Adipocyte (in vitro differentiated cells): ENCODE results near the gene THOC2.
"Not testable (repeated sequence)": the region's sequence is repeated elsewhere in the genome, so short reads cannot be mapped to it uniquely, and the experiment has no call there.

Experiments
- DNase-seq: peaks from one replicate; pipeline ENCODE4 v3.0.0-alpha.2; 2015; ENCODE audit warnings: low read depth
- H3K27me3 ChIP-seq: replicated peaks from 2 replicates; pipeline ENCODE4 v1.7.0; 2013; ENCODE audit warnings: mild to moderate bottlenecking, low read length, moderate library complexity; ENCODE audit not compliant: control insufficient read depth, insufficient read depth
- H3K36me3 ChIP-seq: 2 replicates; pipeline ENCODE4 v1.7.0; 2013; ENCODE audit warnings: low read length, mild to moderate bottlenecking, moderate library complexity; ENCODE audit not compliant: control insufficient read depth, insufficient read depth, severe bottlenecking
- H3K4me1 ChIP-seq: 2 replicates; pipeline ENCODE4 v1.7.0; 2013; ENCODE audit warnings: mild to moderate bottlenecking, low read length, moderate library complexity; ENCODE audit not compliant: control insufficient read depth, insufficient read depth
- H3K4me3 ChIP-seq: 2 replicates; pipeline ENCODE4 v1.7.0; 2013; ENCODE audit warnings: mild to moderate bottlenecking, low read length, moderate library complexity
- H3K9ac ChIP-seq: 2 replicates; pipeline ENCODE4 v1.7.0; 2013; ENCODE audit warnings: mild to moderate bottlenecking, low read length, moderate library complexity
- H3K9me3 ChIP-seq: 2 replicates; pipeline ENCODE4 v1.7.0; 2013; ENCODE audit warnings: mild to moderate bottlenecking, low read length, moderate library complexity; ENCODE audit not compliant: control insufficient read depth

THOC2 gene

DNA sequence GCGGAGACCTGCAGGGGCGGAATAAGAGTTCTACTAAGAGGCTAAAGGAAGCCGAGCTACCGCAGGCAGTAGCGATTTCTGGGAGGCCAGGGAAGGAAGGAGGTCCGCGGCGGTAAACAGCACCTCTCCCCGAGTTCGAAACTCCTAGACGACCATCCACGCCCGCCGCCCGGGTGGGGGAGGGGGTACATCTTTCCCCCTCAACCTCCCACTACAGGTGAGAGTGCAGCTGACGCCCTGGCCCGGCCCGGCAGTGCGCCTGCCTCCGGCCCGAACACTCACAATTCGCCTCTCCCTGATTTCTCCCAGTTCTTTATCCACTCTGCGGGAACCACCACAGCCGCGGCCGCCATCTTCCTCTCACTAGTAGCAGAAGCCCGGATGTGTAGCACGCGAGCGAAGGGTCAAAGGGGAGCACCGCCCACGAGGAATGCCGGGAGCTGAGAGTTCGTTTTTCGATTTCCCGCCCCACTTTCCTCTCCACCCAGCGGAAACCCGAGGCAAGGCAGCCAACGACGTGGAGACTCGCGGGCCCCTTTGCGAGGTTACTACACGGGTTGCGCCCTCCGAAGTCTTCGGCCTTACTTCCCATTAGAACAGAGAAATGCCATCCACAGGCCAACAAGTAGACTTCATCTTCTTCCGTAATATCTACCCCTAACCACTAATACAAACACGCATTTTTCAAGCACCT, at the start of gene THOC2:
Gene THOC2, minus strand, starts transcription at position 383 of the 694 bp plus-strand sequence. Its CDS starts 30 bp downstream, at position 353.
- DNase-seq = peak; percentile 88
- Histone ChIP-seq H3K9me3 (no peaks in the 10 kb centered on the region), H3K9ac (peak within 1 kb of the TSS; percentile 92), H3K36me3 (no peaks in the 10 kb centered on the region), H3K27me3 (no peaks in the 10 kb centered on the region), H3K4me3 (peak within 1 kb of the TSS; percentile 96), H3K4me1 (no peaks in the 10 kb centered on the region)

GRCh38 chrX:123781786-123782185, 48.9 kb upstream of the THOC2 start:
- H3K9ac ChIP-seq, H3K27me3 ChIP-seq, H3K36me3 ChIP-seq, DNase-seq, H3K4me3 ChIP-seq, H3K4me1 ChIP-seq, H3K9me3 ChIP-seq: not testable (repeated sequence)

- DNase-seq = no peak
- H3K36me3 ChIP-seq = no peaks in the 10 kb centered on the region
- H3K4me1 ChIP-seq = no peaks in the 10 kb centered on the region
- no peaks in the 10 kb centered on the region for H3K9me3 ChIP-seq
- H3K9ac ChIP-seq = no peak overlapping the region
- H3K27me3 ChIP-seq = peaks cover 3% of the 10 kb centered on the region
- no peak overlapping the region for H3K4me3 ChIP-seq
Observed at GRCh38 chrX:123779908-123780396, 47.1 kb upstream of the THOC2 start.

- Histone ChIP-seq H3K4me3 (no peak overlapping the region), H3K27me3 (no peaks in the 10 kb centered on the region), H3K36me3 (no peaks in the 10 kb centered on the region), H3K9me3 (no peaks in the 10 kb centered on the region), H3K9ac (no peak overlapping the region), H3K4me1 (no peaks in the 10 kb centered on the region)
- no peak for DNase-seq
Observed at GRCh38 chrX:123773258-123773988, 40.6 kb upstream of the THOC2 start.

DNA sequence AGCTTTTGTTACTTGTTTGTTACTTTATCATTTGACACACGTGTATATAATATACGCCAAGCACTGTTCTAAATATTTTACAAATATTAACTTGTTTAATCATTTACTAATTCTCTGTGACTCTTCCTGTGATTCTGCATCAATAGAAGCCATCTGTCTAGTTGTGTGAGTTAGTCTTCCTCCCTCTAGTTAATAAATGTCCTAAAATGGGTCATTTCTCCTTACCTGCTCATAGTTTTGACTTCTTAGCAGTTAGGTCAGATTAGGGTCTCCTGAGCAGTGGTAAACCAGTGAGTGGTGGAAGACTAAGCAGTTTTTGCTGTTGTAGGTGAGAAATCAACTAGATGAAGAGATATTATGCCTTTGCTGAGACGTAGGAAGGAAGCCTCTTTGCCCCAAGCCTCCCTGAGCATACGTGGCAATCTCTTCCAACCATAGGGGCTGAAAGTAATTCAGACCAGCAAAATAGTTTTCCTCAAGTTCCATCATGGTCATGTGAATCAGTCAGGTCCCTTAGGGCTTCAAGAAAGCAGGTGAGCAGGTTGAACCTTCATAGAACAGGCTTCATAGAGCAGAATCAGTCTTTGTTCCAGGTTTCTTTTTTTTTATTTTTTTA, 38.7 kb upstream of the THOC2 start:
- no peaks in the 10 kb centered on the region for H3K4me1 ChIP-seq
- DNase-seq = no peak
- H3K9ac ChIP-seq = no peak overlapping the region
- H3K4me3 ChIP-seq = no peak overlapping the region
- H3K9me3 ChIP-seq = no peaks in the 10 kb centered on the region
- H3K27me3 ChIP-seq = no peaks in the 10 kb centered on the region
- H3K36me3 ChIP-seq = no peaks in the 10 kb centered on the region

DNA sequence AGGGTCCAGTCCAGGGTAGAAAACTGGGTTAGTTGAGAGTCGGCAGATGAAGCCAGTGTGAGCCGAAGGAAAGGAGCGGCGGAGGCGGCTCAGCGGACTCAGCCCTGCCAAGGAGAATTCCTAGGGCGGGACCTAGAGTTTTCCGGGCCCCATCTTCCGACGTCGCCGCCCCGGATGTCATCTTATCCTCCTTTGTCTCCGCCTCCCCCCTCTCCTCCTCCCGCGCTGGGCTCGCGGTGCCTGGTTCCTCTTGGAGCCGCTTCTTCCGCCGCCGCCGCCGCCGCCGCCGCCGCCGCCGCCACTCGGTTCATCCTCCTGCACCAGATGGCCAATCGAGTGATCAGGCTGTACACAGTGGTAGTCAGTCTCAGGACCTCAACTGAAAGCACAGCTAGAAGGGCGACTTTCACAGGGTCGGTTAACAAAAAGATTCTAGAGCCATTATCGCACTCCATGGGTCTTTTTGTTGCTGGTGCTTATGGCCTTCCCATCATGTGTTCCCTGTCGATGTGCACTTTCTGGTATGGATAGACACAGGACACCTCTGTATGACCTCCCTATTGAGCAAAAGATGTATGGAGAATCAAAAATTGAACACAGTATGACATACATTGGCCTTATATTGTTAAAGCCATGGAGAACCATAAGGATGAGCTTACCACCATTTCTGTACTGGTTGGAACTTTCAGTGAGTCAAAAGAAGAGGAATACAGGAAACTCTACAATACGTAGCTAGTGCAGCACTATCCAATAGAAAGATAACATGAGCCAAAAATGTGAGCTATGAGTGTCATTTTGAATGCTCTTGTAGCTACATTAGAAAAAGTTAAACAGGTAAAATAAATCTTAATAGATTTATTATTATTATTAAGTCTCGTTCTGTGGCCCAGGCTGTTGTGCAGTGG, 32.4 kb upstream of the THOC2 start:
- no peaks in the 10 kb centered on the region for H3K36me3 ChIP-seq
- DNase-seq = peak; percentile 93
- H3K9ac ChIP-seq = peak overlapping the region; percentile 78
- peak overlapping the region; percentile 76 for H3K4me3 ChIP-seq
- H3K9me3 ChIP-seq = no peaks in the 10 kb centered on the region
- no peaks in the 10 kb centered on the region for H3K27me3 ChIP-seq
- H3K4me1 ChIP-seq = peaks cover 5% of the 10 kb centered on the region

- peaks cover 16% of the 10 kb centered on the region for H3K4me1 ChIP-seq
- not testable (repeated sequence) for H3K9me3 ChIP-seq, DNase-seq, H3K36me3 ChIP-seq, H3K9ac ChIP-seq, H3K4me3 ChIP-seq, H3K27me3 ChIP-seq
Observed at GRCh38 chrX:123759849-123760248, 27.0 kb upstream of the THOC2 start.

- DNase-seq, H3K9me3 ChIP-seq: not testable (repeated sequence)
Observed at GRCh38 chrX:123757794-123758193, 24.9 kb upstream of the THOC2 start.

DNA sequence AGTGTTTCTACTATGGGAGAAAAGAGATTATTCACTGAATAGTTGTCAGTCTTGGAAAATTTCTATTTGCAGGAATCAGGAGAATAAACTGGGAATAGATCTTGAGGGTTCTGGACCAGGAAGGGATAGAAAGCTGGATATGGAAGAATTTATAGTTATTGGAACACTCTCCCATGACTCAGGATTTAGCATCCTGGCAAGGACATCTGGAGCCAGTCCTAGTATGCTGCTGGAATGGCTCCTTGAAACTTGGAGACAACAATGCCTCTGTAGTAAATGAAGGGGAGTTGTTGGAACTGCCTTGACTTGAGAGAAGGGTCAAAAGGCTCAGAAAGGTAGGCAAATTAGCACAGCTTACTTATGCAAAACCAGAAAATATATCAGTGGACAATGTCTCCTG, 23.5 kb upstream of the THOC2 start:
- DNase-seq = peak; percentile 38
- H3K9me3 ChIP-seq = no peaks in the 10 kb centered on the region
- no peaks in the 10 kb centered on the region for H3K27me3 ChIP-seq
- no peaks in the 10 kb centered on the region for H3K36me3 ChIP-seq
- H3K4me1 ChIP-seq = peaks cover 13% of the 10 kb centered on the region
- H3K9ac ChIP-seq = no peak overlapping the region
- no peak overlapping the region for H3K4me3 ChIP-seq

More at GRCh38 chrX:123757794-123758193, 24.9 kb upstream of the THOC2 start:
- H3K27me3 ChIP-seq, H3K4me3 ChIP-seq, H3K36me3 ChIP-seq, H3K9ac ChIP-seq: not testable (repeated sequence)
- peaks cover 13% of the 10 kb centered on the region for H3K4me1 ChIP-seq

- Histone ChIP-seq H3K36me3 (no peaks in the 10 kb centered on the region), H3K9me3 (no peaks in the 10 kb centered on the region), H3K4me1 (peaks cover 13% of the 10 kb centered on the region), H3K27me3 (no peaks in the 10 kb centered on the region), H3K4me3 (no peak overlapping the region), H3K9ac (no peak overlapping the region)
- DNase-seq = no peak
Observed at GRCh38 chrX:123755107-123755506, 22.3 kb upstream of the THOC2 start.
